HG02759 (cell line): ENCODE measurements around the gene ZNF516.
A peak's percentile ranks its signal among the peaks of the same experiment; 100 is the strongest.

Experiments
- ATAC-seq: cut with Tn5 transposase; IDR thresholded peaks from one replicate; pipeline ENCODE4 v1.9.1; 2021; ENCODE audit warnings: mild to moderate bottlenecking, moderate library complexity; ENCODE audit not compliant: unreplicated experiment

The ZNF516 gene

DNA sequence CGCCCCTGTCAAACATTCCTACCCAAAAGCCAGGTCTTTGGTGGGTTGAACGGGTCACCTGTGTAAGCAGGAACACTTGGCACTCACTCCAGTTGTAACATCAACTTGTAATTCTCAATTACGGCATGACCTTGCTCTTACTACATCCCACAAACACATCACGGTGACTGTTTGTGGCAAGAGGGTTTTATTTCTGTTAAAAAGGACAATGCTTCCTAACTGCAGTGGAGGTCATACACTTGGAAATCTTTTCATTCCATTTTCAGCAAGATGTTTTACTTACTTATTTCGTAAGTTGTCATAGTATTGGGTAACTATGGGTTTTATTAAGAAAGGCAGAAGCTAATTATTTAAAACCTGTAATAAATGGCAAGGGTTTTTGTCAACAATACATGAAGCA, 126.1 kb downstream of the ZNF516 start:
- ATAC-seq: no peak

GRCh38 chr18:76368271-76368670, 126.8 kb downstream of the ZNF516 start:
- ATAC-seq: no peak

GRCh38 chr18:76367168-76368125, 127.6 kb downstream of the ZNF516 start:
- no peak for ATAC-seq

GRCh38 chr18:76365561-76365960, 129.5 kb downstream of the ZNF516 start:
- no peak for ATAC-seq

GRCh38 chr18:76364282-76365259, 130.5 kb downstream of the ZNF516 start:
- ATAC-seq: peak; percentile 93

DNA sequence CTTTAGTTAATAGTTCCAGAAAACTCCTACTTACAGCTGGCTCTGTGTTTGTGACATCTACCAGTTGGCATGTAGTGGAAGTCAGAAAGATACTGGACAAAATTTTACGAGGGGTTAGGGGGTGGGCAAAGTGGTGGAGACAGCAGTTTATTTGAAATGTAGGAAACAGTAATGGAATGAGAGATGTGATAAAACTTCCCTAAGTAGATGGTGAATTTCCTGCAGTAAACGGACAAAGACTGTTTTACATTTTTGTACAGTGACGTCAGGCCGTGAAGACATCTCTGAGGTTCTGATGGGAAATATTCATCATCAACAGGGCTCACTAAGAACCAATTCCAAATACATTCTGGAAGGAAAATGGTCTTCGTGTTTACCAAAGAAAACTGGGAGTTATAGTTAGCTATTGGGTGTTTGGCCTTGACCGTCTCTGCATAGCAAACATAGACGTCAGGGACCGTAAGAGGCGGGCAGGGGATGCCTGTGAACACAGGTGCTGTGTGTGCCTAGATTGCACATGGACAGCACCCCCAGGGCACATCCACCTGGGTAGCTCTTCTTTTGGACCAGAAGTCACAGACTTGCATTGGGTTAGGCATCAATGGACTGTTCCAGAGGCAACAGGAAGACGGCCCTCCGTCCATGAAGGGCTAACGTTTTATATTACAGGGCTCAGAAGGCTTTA, 131.5 kb downstream of the ZNF516 start:
- no peak for ATAC-seq

- ATAC-seq: no peak
Measured at GRCh38 chr18:76362676-76363075, 132.4 kb downstream of the ZNF516 start.

DNA sequence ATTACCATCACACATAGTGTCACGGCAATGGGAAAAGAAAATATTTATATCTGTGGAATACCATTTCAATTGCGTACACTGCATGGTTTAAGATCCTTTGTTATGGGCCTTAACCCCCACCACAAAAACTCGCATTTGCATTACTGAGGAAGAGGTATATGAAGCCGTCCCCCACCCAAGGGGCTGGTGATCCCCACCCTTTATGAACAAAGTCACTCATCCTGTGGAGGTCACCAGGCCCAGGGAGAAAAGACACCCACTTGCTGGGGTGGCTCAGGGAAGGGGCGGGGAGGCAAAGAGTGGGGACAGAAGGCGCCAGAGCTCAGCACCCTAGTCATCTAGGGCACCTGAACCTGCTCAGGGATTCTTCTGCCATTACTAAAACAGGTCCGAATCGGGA, 133.8 kb downstream of the ZNF516 start:
- ATAC-seq: no peak

DNA sequence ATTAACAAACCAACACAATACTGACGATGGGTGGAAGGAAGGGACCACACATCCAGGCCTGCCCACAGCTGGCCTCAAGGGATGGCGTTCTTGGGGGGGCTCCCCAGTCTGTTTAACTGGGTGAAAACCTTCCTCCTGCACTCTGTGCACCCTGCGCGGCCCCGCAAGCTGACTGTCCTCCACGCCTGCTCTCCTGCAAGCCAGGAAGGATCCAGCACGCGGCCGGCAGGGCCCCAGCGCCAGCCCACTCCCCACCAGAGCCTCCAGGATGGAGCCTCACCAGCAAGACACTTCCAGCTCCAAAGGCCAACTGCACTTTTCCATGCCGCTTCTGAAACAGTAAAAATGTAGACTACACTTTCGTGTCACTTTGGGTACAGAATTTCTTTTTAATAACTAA, 135.1 kb downstream of the ZNF516 start:
- ATAC-seq: no peak

DNA sequence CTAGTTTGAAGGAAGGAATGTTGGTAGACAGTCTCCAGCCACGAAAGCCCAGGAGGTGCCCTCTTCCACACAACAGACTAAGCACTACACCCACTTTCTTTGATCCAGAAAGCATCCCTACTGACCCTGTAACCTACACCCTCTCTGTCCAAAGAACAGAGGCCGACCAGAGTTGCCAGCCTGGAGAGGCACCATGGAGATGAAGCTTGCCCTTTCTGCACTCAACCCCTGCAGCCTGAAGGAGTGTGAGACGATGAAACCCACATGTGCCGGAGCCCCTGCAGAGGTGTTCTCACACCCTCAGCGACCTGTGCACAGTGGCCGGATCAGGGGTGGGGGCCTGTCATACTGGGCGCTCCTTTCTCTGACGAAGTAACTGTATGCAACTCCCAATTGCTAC, 136.3 kb downstream of the ZNF516 start:
- no peak for ATAC-seq

DNA sequence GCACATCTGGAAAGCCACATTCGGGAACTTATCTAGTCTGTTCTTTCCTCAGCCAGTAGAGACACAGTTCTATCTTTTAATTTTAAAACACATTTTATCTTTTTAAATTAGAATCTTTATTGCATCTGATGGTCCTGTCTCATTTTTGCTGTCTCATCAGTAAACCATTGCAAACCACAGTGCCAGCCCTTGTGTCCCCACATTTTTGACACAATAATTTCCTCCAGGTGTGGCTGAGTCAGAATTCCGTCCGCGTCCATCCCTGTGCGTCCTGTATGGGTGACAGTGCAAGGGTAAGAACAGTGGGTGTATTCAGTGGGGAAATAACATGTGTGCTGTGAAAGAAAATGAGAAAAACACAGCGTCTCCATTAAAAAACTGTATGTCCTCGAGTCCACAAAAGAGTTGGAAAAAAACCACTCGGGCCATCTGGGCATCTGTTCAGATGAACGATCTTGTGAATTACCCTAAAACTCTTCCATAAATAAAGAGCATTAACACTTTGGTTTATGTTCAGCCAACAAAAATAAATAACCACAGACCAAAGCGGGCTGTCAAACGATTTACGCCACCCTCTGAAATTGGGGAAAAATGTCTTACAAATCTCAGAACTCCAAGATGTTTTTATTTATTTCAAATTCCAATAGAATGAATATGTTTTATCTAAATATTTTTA, 137.3 kb downstream of the ZNF516 start:
- ATAC-seq: no peak

- ATAC-seq: no peak
Measured at GRCh38 chr18:76357174-76357573, 137.9 kb downstream of the ZNF516 start.

GRCh38 chr18:76356666-76357065, 138.4 kb downstream of the ZNF516 start:
- no peak for ATAC-seq

DNA sequence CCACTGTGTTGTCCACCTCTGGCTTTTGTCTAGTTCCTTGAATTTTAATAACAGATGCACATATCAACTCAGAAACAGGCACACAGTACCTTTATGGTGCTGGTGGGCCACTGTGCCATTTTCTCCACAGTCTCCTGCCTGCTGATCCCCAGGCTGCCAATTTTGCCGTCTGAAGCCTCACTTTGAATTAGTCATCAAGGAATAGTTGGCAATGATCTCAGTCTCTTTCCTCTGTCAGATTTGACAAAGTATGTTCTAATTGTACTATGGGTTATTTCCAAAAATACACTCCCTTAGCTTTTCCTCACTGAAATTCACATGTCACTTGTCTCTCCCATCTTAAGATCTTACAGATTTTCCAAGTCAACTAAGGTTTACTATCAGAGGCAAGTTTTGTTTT, 140.7 kb downstream of the ZNF516 start:
- ATAC-seq: no peak

- ATAC-seq: no peak
Measured at GRCh38 chr18:76353500-76353899, 141.5 kb downstream of the ZNF516 start.

GRCh38 chr18:76353046-76353445, 142.0 kb downstream of the ZNF516 start:
- ATAC-seq: no peak

GRCh38 chr18:76351961-76352581, 143.0 kb downstream of the ZNF516 start:
- no peak for ATAC-seq

DNA sequence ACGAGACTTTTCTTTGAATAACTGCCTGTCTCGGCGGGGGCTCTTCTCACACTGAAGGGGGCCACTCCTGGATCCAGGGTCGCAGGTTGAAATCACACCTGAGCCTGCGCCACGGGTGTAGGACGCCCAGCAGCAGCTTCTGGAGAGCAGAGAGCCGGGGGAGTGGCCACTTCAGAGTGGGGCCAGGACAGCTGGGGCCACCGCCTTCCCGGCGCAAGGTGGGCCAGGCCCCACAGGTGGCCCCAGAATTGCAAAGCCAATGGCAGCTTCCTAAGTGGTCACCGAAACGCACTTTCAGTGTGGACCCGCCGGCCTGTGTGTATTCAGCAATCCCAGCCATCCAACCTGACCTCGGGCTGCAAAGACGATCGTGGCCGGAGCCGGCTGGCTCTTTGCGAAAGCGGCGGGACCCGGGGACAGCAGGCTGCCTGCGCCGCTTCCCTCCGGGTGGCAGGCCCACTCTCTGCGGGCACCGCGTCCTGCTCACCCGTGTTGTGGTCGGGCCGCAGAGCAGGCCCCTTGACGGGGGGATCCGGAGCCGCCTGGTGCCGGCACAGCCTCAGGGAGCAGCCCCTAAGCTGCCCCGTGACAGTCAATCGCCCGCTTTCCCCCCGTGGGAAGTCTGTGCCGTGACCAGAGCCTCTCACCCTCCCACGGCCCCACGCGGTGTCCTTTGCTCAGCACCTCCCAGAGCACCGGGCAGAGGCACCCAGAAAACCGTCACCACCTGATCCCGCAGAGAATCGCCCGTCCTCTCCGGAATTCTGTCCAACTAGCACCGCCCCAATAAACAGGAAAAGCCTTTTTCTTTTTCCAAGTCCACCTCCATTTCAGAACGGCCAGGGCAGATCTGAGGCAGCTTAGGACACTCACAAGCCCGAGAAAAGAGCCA, 144.7 kb downstream of the ZNF516 start:
- no peak for ATAC-seq
